ENCODE measurements around the gene TFCP2L1. TPM values are rescaled to one million over a fixed set of nuclear protein-coding genes. Genes with fewer than 3 reads are reported as not detected.

Gene TFCP2L1
- total RNA-seq, 4 donors from 2014 or later, result 0.20 to 0.63 (median 0.41) TPM

- DNase-seq (ENCODE audit: low spot score in 2 of 2), result no peak
- Histone ChIP-seq H3K4me3 (no peak overlapping the region), H3K27ac (no peak overlapping the region), H3K36me3 (no peaks in the 10 kb centered on the region), H3K9me3 (peaks cover 0 to 18% (median 3%) of the 10 kb centered on the region in 4 donors), H3K27me3 (no peaks in the 10 kb centered on the region), H3K4me1 (no peaks in the 10 kb centered on the region)
- 83 to 84% methylated on average over 10 of the region's 10 CpGs for WGBS, 2 donors
- TF ChIP-seq POLR2A (IDR thresholded peaks at IDR 0.05) (no peak), CTCF (IDR thresholded peaks at IDR 0.05) (no peak), EP300 (IDR thresholded peaks at IDR 0.05) (no peak)
These were observed 111.2 kb downstream of the TFCP2L1 start for GRCh38 chr2:121173806-121174205.

- no peak overlapping the region for H3K27ac ChIP-seq
- no peaks in the 10 kb centered on the region for H3K4me1 ChIP-seq
- DNase-seq (ENCODE audit: low spot score in 2 of 2), result no peak
- no peaks in the 10 kb centered on the region for H3K27me3 ChIP-seq
- no peaks in the 10 kb centered on the region for H3K36me3 ChIP-seq
- H3K4me3 ChIP-seq, result no peak overlapping the region
- TF ChIP-seq POLR2A (IDR thresholded peaks at IDR 0.05) (no peak), EP300 (IDR thresholded peaks at IDR 0.05) (no peak), CTCF (IDR thresholded peaks at IDR 0.05) (no peak)
- H3K9me3 ChIP-seq, result peaks cover 0 to 18% (median 3%) of the 10 kb centered on the region in 4 donors
- 68 to 78% methylated on average over 4 of the region's 4 CpGs for WGBS, 2 donors
These were observed 111.9 kb downstream of the TFCP2L1 start for GRCh38 chr2:121173112-121173511.

- DNase-seq (ENCODE audit: low spot score in 2 of 2), result no peak
- peaks cover 0 to 18% (median 3%) of the 10 kb centered on the region in 4 donors for H3K9me3 ChIP-seq
- H3K4me3 ChIP-seq, result no peak overlapping the region
- no peak overlapping the region for H3K27ac ChIP-seq
- WGBS, 2 donors, result 86 to 100% methylated on average over 1 of the region's 1 CpG
- no peak for TF ChIP-seq EP300 (IDR thresholded peaks at IDR 0.05)
- no peak for TF ChIP-seq POLR2A (IDR thresholded peaks at IDR 0.05)
- no peak for TF ChIP-seq CTCF (IDR thresholded peaks at IDR 0.05)
- H3K27me3 ChIP-seq, result no peaks in the 10 kb centered on the region
- H3K4me1 ChIP-seq, result no peaks in the 10 kb centered on the region
- no peaks in the 10 kb centered on the region for H3K36me3 ChIP-seq
These were observed 112.5 kb downstream of the TFCP2L1 start for GRCh38 chr2:121172456-121172855.

- peaks cover 0 to 18% (median 3%) of the 10 kb centered on the region in 4 donors for H3K9me3 ChIP-seq
- H3K27ac ChIP-seq, result no peak overlapping the region
- H3K27me3 ChIP-seq, result no peaks in the 10 kb centered on the region
- no peaks in the 10 kb centered on the region for H3K36me3 ChIP-seq
- no peak for DNase-seq (ENCODE audit: low spot score in 2 of 2)
- H3K4me3 ChIP-seq, result no peak overlapping the region
- no peak for TF ChIP-seq EP300 (IDR thresholded peaks at IDR 0.05)
- no peak for TF ChIP-seq POLR2A (IDR thresholded peaks at IDR 0.05)
- no peak for TF ChIP-seq CTCF (IDR thresholded peaks at IDR 0.05)
- H3K4me1 ChIP-seq, result no peaks in the 10 kb centered on the region
- 84 to 92% methylated on average over 7 of the region's 7 CpGs for WGBS, 2 donors
These were observed 113.3 kb downstream of the TFCP2L1 start for GRCh38 chr2:121171625-121172119.

GRCh38 chr2:121170577-121170976 lies 114.4 kb downstream of the TFCP2L1 start:
- H3K27ac ChIP-seq, result no peak overlapping the region
- no peaks in the 10 kb centered on the region for H3K27me3 ChIP-seq
- no peak for DNase-seq (ENCODE audit: low spot score in 2 of 2)
- peaks cover 0 to 18% (median 3%) of the 10 kb centered on the region in 4 donors for H3K9me3 ChIP-seq
- TF ChIP-seq CTCF (IDR thresholded peaks at IDR 0.05) (no peak), EP300 (IDR thresholded peaks at IDR 0.05) (no peak), POLR2A (IDR thresholded peaks at IDR 0.05) (no peak)
- H3K36me3 ChIP-seq, result no peaks in the 10 kb centered on the region
- WGBS, 2 donors, result 78 to 93% methylated on average over 1 of the region's 1 CpG
- H3K4me3 ChIP-seq, result no peak overlapping the region
- no peaks in the 10 kb centered on the region for H3K4me1 ChIP-seq
